GM18873 (cell line): ENCODE results near the gene GPR142.

Source experiments
- ATAC-seq: cut with Tn5 transposase; IDR thresholded peaks from one replicate; pipeline ENCODE4 v1.9.1; 2021; ENCODE audit warnings: mild to moderate bottlenecking, moderate library complexity, moderate number of reproducible peaks; ENCODE audit not compliant: unreplicated experiment, low FRiP score

The GPR142 gene

DNA sequence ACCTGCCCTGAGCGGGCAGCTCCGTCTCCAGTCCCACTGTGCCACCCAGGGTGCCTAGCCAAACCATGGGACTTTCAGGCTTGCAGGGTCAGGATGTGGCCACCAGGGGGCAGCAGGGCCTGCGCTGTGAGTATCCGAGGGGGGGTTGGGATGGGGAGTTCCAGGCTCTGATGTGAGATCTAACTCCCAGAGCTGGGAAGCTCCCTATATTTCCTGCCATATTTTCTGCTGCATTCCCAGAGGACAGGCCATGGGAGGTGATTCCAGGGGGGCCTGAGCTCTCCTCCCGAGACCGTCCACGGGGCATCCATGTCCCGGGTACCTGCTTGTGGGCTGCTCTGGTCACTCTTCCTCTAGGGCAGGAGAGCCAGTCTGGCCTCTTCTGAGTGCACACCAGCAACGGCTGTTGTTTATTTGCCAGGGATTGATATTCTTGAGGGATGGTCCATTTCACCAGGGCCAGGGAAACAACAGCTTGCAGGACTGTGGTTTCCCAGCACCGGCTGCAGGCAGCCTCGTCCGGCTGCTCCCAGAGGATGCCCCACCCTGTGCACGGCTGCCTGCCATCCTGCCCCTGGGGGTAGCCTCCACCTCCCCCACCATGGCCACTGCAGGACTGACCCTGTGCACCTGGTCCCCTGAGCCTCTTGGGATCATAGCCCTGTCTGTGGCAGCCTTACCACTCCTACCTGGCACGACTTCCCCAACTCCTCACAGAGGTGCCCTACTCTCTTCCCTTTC is 1.2 kb downstream of the GPR142 start:
- no peak for ATAC-seq

DNA sequence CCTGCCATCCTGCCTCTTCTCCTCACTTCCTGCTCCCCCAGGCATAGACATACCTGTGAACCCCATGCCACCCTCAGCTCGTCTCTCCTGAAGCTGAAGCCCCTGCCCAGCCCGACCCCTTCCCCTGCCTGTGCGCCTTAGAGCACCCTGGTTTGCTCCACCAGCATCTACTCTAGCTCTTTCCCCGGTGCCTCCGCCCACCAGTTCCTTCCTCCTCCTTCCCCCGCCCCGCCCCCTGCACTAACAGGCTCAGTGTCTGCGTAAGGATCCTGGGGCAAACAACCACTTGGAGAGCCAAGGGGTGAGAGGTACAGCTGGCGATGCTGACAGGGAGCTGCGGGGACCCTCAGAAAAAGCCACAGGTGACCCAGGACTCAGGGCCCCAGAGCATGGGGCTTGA is 1.9 kb downstream of the GPR142 start:
- ATAC-seq: no peak

DNA sequence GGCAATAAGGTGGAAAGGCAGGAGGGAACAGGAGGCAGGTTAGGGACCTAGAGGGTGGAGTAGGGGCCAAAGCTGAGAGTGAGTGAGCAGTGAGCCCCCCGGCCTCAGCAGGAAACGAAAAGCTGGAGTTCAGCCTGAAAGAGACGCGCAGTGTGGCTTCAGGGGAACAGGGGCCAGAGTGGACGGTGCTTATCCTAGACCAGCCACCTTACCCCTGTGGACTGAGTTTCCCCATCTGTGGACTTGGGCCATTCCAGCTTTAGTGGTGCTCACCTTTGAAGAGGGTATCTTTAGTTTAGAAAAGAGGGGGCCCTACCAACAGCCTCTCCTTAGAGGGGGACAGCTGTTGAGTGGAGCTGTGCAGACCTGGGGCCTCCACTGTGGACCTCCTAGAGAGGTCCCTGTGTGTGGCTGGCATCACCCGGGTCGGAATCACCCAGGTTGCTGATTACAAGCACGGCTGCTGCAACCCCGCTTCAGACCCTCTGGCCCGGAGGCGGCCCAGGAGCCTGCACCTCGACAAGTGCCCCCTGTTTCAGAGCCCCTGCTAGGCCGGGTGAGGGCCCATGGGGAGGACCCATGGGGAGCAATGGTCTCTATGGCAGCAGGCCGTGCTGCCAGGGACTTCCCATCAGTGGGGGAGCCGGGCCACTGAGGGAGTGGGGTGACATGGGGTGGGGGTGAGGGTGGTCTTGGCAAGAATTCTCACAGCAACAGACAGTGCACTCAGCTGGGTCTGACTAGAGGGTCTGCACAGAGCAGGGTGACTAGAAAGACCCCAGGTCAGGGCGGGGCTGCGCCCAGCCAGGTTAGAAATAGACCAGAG is 2.6 kb downstream of the GPR142 start:
- ATAC-seq: no peak

DNA sequence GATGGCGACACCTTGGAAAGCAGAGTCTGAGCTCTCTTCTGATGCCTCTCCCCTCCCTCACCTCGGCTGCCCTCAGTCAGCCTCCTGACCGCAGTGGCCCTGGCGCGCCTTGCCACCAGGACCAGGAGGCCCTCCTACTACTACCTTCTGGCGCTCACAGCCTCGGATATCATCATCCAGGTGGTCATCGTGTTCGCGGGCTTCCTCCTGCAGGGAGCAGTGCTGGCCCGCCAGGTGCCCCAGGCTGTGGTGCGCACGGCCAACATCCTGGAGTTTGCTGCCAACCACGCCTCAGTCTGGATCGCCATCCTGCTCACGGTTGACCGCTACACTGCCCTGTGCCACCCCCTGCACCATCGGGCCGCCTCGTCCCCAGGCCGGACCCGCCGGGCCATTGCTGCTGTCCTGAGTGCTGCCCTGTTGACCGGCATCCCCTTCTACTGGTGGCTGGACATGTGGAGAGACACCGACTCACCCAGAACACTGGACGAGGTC is 4.4 kb downstream of the GPR142 start:
- ATAC-seq: no peak

DNA sequence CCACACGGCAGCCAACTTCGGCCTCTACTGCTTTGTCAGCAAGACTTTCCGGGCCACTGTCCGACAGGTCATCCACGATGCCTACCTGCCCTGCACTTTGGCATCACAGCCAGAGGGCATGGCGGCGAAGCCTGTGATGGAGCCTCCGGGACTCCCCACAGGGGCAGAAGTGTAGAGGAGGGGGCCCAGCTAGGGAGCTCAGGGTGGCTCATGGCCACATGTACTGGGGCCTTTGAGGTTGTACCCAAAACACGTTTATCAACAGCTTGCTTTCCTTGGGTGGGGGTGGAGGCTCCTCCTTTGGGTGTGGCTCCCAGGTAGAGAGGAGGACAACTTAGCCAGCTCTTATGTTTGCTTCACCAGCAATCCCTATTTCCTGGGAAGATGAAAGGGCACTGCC is 5.1 kb downstream of the GPR142 start:
- no peak for ATAC-seq

DNA sequence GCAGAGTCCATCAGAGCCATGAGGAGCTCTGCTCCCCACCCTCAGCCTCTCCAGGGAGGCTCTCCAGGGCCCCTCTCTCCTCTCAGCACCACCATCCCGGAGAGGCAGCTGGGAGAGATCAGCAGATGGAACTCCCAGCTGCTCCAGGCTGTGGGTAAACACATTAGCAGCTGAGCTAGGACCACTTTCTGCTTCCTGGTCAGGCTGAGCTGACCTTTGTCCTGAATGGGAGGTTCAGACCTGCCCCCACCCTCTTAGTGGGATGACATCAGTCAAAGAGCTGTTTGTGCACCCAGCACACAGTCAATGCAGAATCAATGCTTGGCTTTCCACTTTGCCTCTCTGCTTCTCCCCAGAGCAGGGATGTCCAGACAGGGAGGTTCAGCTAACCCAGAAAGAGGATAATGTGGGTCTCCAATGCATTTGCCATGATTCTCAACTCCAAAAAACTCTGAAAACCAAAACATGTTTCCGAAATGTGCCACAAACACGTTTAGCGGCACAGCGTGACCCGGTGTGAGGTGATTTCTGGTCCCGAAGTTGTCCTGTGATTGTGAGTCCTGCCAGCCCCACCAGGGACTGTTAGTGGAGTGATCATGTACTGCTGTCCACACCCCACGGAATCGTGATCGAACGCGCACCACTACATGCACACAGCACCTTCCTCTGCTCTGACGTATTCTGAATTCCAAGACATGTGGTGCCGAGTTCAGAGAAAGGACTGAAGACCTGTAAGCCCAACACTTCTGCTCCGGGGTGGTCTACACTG is 6.7 kb downstream of the GPR142 start:
- ATAC-seq: no peak

DNA sequence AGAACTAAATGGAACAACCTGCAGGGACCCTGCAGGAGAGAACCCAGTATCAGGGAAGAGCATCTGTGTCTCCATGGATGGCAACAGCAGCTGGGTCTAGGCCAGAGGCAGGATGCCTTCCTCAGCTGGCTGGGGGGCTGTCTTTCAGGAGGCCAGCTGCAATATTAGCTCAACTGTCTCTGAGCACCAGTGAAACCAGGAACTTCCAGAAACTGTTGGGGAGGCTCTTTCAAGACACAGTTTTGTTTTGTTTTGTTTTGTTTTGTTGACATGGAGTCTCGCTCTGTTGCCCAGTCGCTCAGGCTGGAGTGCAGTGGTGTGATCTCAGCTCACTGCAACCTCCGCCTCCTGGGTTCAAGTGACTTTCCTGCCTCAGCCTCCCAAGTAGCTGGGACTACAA is 7.6 kb downstream of the GPR142 start:
- ATAC-seq: no peak

DNA sequence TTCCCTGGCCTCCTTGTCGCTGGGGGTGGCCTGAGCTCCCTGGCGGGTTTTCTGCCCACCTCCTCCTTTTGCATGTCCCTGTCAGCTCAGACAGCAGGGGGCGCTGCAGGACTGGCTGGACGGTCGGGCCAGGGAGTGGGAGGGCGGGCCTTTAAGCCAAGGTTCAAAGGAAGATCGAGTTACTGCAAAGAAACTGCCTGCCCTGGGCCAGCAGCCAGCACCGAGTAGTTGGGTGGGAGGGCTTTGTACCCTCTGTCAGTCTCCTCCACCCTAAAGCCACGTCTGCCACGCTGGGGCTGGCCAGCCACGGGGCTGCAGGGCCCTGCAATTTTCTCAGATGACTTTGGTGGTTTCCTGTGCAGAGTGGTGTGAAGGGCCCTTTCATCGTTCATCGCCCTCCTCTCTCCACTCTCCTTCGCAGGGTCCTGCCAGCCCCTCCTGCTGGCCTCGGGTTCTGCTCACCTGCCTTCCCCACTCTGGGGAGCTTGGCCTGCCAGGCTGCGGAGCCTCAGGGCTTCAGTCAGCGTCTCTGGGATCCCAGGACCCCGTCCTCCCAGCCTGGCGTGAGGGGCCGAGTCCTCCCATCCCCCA is 12.3 kb downstream of the GPR142 start:
- ATAC-seq: no peak

DNA sequence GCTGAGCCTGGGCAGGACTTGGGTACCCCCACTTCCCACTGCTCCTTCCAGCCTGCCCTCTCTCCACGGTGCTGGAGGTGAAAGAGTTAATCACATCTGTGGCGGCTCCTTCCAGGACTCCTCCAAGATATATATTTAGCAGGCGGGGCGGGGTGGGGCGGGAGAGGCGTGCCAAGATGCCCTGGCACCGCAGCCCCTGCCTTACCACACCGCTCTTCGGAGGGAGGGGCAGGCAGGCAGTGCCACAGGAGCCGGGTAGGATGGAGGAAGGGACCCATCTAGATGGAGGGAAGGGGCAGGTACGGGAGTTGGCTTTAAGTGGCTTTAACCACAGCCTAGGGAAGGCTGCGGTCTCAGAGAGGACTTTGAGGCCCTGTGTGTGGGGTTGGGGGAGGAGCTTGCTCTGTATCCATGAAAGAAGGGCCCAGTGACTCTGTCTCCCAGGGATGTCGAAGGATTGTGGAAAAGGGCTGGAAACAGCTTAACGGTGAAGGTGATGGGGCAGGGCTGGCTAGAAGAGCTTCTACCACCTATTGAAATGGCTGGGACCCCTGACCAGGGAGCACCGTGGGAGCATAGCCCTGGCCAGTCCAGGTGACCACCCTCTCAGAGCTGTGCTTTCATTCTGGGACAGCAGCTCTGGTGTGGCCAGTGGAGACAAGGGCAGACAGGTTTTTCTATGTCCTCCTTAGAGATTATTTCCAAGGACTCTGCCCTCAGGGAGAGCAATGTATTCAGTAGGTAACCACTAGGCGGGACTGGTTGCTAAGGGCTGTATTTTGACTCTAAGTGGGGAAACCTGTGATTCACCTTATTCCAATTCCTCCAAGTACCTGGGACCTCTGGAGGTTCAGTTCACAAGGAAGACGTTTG is 13.0 kb downstream of the GPR142 start:
- no peak for ATAC-seq

DNA sequence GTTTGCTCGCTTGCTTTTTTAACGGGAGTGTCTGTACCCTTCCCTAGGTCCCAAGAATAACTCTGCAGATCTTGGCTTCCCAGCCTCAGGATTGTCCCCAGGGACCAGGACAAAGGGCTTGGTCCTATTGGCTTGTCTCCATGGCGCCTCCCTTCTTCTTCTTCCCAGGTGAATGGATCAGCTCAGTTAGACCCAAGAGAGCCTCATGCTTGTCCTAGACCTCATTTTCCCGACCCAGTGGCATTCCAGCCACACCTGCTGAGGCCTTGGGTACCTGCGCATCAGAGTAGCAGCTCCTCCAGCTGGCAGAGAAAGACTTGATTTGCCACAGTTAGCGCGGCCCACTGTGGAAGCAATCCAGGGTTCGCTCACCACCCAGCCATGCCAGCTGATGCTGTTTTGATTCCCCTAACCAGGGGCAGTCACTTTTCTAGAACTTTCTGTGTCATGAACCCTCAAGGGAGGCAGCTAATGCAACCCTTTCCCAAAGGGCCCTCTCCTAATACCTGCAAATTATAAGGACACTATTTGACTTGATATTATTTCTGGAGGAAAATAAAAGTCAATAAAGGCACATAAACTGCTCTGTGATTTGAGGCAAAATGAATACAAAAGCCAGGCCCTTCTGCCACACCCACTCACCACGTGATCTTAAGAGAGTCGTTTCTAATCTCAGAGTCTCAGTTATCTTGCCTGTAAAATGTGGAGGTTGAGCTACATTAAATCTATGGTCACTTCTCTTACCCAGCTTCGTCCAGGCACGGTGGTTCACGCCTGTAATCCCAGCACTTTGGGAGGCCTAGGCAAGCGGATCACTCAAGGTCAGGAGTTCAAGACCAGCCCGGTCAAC is 13.9 kb downstream of the GPR142 start:
- ATAC-seq: no peak

DNA sequence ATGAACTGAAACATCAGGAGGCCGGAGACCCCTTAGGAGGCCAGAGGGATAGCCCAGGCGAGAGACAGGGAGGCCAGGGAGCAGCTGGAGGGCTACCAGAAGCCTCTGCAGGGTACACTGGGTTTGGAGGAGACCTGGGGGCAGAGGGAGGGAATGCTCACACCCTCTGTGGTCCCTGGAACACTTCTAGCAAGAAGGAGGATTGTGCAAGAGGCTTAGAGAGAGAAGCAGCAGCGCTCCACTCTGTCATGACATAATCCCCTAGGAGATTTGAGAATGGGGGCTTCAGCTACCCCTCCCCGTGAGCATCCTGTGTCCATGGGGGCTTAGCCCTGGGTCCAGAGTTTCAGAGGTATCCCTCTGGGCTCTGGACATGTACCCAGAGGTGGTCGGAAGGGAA is 15.8 kb downstream of the GPR142 start:
- ATAC-seq: no peak

DNA sequence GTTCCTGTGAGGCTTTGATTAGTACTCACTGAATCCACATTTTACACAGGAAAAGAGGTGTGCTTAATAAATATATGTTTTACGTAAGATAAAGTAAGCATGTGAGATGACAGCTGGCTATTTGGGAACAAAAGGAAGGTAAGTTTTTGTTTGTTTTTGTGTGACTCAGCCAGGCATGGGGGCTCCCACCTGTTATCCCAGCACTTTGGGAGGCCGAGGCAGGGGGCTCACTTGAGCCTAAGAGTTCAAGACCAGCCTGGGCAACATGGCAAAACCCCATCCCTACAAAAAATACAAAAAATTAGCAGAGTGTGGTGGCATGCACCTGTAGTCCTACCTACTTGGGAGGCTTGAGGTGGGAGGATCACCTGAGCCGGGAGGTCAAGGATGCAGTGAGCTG is 17.9 kb downstream of the GPR142 start:
- no peak for ATAC-seq

DNA sequence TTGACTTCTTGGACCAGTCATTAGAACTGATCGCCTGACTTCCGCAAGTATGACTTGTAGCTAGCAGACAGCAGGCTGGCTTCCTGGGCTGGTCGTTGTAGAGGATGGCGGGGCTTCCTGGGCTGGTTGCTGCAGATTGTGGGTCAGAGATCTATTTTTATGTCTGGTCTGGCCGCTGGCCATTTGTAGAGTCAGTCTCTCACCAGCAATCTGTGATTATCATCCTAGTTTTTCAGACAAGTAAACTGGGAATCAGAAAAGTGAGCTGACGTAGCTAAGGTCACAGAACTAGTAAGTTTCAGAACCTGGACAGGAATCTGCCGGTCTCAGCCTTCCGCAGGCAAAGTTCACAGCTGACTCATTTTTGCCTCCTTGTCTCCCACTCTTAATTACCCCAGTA is 19.1 kb downstream of the GPR142 start:
- ATAC-seq: no peak

DNA sequence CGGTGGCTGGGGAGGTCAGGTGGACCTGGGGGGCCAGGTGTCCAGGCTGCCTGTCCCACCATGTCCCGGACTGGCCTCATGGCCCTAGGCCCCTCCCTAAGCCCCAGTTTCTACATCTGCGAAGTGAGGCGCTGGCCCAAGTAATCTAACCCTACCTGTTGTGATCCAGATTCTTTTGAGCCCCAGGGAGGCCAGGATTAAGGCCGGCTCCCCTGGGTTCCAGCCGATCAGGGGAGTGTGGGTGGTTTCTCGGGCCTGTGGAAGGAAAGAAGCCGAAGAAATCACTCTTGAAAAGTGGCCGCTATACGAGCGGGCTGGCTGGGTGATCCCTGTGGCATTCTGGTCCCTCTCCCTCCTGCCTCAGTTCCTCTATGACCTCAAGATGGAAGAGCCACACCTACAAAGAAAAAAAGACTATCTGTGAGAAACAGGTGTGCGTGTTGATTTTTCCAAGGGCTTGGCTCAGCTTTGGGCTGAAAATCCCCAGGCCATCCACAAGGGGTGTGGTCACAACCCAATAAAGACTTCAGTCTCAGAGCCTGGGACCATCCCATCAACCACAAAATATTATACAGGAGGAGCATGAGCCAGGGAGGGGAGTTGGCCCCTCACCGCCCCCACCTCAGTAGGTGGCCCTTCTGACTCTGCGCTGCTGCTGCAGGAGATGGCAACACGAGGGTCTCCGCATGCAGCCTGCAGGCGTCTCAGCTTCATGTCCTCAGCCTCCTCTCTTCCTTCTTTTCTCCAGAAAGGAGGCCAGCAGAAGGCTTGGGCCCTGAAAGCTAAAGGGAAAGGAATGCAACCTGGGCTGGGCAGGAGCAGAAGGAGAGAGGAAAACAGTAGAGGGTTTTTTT is 20.3 kb downstream of the GPR142 start:
- no peak for ATAC-seq

DNA sequence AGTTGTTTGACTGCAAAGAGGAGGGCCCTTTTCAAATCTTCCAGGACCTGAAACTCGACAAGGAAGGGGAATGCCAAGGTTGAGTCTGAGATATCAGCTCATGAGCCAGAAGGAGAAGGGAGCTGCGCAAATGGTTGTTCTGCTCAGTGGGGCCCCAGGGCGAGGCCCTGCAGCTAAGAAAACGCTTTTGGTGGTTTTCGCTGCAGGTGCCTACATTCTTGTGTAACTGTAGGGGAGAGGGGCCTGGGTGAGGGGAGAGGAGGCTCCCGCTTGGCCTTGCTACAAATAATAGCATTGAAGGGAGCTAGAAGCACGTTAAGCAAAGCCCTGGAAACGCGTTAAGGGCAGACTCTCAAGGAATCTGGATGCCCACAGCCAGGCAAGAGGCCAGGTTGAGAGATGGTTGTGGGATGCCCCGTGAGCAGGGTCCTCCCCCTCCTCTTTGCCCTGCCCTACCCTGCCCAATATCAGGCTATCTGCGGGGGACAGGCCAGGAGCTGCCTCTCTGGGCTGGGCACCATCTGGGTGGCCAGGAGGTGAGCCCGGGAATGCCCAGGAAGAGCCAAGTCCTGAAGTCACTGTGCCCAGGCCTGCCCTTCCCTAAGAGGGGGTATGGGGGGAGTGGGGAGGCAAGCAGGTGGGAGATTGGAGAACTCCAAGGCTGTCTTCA is 21.9 kb downstream of the GPR142 start:
- no peak for ATAC-seq

DNA sequence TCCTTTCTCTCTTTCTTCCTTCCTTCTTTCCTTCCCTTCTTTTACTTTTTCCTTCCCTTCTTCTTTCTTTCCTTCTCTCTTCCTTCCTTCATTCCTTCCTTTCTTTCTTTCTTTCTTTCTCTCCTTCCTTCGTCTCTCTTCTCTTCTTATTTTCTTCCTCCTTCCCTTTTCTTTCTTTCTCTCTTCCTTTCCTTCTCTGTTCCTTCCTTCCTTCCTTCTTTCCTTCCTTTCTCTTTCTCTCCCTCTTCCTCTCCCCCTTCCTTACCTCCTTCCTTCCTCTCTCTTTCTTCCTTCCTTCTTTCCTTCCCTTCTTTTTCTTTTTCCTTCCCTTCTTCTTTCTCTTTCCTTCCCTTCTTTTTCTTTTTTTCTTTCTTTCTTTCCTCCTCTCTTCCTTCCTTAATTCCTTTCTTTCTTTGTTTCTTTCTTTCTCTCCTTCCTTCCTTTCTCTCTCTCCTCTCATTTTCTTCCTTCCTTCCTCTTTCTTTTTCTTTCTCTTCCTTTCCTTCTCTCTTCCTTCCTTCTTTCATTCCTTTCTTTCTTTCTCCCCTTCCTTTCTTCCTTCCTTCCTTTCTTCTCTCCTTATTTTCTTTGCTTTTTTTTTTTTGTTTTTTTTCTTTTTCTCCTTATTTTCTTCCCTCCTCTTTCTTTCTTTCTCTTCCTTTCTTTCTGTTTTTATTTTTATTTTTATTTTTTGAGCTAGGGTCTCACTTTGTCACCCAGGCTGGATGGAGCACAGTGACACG is 22.8 kb downstream of the GPR142 start:
- ATAC-seq: no peak
